Kidney (tissue), 14 donors: Measurements from ENCODE around the gene XYLT1. TPM values are rescaled to one million over a fixed set of nuclear protein-coding genes. Genes with fewer than 3 reads are reported as not detected.

Experiments
- DNase-seq, 5 donors: peaks; one replicate each; pipeline ENCODE4 v3.0.0-alpha.2; 2013 to 2020
- FAIRE-seq: peaks from 2 replicates; lab custom pipeline; 2012; peaks lifted over from hg19 to GRCh38; lab: Jason Lieb, UNC
- H3K27ac ChIP-seq, 2 donors: one replicate each; pipeline ENCODE4 v1.7.0; 2013; ENCODE audit warnings: low read depth in 2 of 2, low read length in 2 of 2, inconsistent platforms in 1 of 2
- H3K27me3 ChIP-seq: one replicate; pipeline ENCODE4 v1.7.1; 2013; ENCODE audit warnings: low read length, inconsistent platforms; ENCODE audit not compliant: control insufficient read depth, insufficient read depth
- H3K36me3 ChIP-seq, 3 donors: one replicate each; pipeline versions ENCODE4 v1.7.0 to v1.7.1; 2013; ENCODE audit warnings: low read length in 3 of 3, control low read depth in 1 of 3, inconsistent platforms in 1 of 3; ENCODE audit not compliant: insufficient read depth in 3 of 3, control insufficient read depth in 2 of 3
- H3K4me1 ChIP-seq, 3 donors: one replicate each; pipeline versions ENCODE4 v1.7.0 to v1.7.1; 2013; ENCODE audit warnings: low read length in 3 of 3, inconsistent platforms in 1 of 3, low read depth in 1 of 3; ENCODE audit not compliant: control insufficient read depth in 2 of 3, insufficient read depth in 2 of 3
- H3K4me3 ChIP-seq, 3 donors: one replicate each; pipeline versions ENCODE4 v1.7.0 to v1.8.1; 2013; ENCODE audit warnings: low read length in 3 of 3, control low read depth in 1 of 3, inconsistent platforms in 1 of 3
- H3K9ac ChIP-seq, 3 donors: one replicate each; pipeline versions ENCODE4 v1.7.0 to v1.7.1; 2013; ENCODE audit warnings: low read length in 3 of 3, control low read depth in 1 of 3, inconsistent platforms in 1 of 3
- H3K9me3 ChIP-seq, 3 donors: one replicate each; pipeline versions ENCODE4 v1.7.0 to v1.7.1; 2013; ENCODE audit warnings: low read length in 3 of 3, control low read depth in 1 of 3, inconsistent platforms in 1 of 3; ENCODE audit not compliant: control insufficient read depth in 2 of 3, insufficient read depth in 1 of 3
- intact Hi-C: fragments of 100-400 bp; cut with DNase I; formaldehyde crosslinking; loops from one replicate; pipeline ENCODE4 v1.11.1; 2022
- polyA plus RNA-seq: library from polyadenylated mRNA; stranded (reverse); fragments of 350-450 nt; fragmentation: Illumina TruSeq; extraction: RNeasy Lipid Tissue Mini Kit (QIAGEN cat#74804); gene quantifications from one replicate; pipeline ENCODE4 v1.2.3, GENCODE V29; 2014; ENCODE audit warnings: low read depth, low replicate concordance; ENCODE audit not compliant: insufficient read depth
- total RNA-seq: library from RNA; stranded (reverse); fragmentation: NEBNext Ultra II Directional; extraction: Animal tissue kit (Norgen Biotek cat#: 25700); gene quantifications from one replicate; pipeline ENCODE4 v1.2.1, GENCODE V29; 2021
- TF ChIP-seq, protein P1 (sequence below): IDR thresholded peaks from 3 replicates; pipeline ENCODE4 v1.5.1; 2012; ENCODE audit warnings: mild to moderate bottlenecking, moderate library complexity, borderline replicate concordance; ENCODE audit not compliant: insufficient read depth; ENCODE audit errors: extremely low read depth
- donor health status: control.
- donor health status: control.
- donor health status: control.
- donor health status: control.
- donor health status: control.
- donor health status: DM: yes; HTN: yes; CAD: no.
- donor health status: Normal renal cell carcinoma (clear cell type).

Gene XYLT1
- total and polyA plus RNA-seq, 2 donors from 2014 or later = 0.52 to 7.6 TPM

DNA sequence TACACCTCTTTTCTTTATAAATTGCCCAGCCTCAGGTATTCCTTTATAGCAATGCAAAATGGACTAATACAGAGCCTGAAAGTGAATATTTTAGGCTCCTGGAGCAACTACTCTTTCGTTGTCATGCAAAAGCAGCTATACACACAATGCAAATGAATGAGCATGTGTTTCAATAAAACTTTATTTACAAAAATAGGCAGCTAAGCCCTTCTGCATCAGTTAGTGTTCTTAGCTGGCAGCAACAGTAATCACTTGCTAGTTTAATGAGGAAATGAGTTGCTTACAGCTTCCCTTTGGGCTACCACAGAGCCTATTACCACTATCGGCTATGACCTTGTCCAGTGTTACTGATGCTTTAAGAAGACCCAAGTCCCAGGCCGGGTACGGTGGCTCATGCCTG, 402.9 kb downstream of the XYLT1 start:
- TF ChIP-seq, protein P1, sequence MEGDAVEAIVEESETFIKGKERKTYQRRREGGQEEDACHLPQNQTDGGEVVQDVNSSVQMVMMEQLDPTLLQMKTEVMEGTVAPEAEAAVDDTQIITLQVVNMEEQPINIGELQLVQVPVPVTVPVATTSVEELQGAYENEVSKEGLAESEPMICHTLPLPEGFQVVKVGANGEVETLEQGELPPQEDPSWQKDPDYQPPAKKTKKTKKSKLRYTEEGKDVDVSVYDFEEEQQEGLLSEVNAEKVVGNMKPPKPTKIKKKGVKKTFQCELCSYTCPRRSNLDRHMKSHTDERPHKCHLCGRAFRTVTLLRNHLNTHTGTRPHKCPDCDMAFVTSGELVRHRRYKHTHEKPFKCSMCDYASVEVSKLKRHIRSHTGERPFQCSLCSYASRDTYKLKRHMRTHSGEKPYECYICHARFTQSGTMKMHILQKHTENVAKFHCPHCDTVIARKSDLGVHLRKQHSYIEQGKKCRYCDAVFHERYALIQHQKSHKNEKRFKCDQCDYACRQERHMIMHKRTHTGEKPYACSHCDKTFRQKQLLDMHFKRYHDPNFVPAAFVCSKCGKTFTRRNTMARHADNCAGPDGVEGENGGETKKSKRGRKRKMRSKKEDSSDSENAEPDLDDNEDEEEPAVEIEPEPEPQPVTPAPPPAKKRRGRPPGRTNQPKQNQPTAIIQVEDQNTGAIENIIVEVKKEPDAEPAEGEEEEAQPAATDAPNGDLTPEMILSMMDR = no peak
- Histone ChIP-seq H3K9me3 (no peaks in the 10 kb centered on the region), H3K27ac (no peak overlapping the region), H3K4me3 (no peak overlapping the region), H3K9ac (no peak overlapping the region), H3K36me3 (no peaks in the 10 kb centered on the region), H3K4me1 (no peaks in the 10 kb centered on the region), H3K27me3 (no peaks in the 10 kb centered on the region)
- intact Hi-C loops = loop anchor here (10.0 kb wide), 1 partner anchor 227 kb away; no protein-coding TSS in a partner anchor
- no peak for DNase-seq
- FAIRE-seq = no peak

DNA sequence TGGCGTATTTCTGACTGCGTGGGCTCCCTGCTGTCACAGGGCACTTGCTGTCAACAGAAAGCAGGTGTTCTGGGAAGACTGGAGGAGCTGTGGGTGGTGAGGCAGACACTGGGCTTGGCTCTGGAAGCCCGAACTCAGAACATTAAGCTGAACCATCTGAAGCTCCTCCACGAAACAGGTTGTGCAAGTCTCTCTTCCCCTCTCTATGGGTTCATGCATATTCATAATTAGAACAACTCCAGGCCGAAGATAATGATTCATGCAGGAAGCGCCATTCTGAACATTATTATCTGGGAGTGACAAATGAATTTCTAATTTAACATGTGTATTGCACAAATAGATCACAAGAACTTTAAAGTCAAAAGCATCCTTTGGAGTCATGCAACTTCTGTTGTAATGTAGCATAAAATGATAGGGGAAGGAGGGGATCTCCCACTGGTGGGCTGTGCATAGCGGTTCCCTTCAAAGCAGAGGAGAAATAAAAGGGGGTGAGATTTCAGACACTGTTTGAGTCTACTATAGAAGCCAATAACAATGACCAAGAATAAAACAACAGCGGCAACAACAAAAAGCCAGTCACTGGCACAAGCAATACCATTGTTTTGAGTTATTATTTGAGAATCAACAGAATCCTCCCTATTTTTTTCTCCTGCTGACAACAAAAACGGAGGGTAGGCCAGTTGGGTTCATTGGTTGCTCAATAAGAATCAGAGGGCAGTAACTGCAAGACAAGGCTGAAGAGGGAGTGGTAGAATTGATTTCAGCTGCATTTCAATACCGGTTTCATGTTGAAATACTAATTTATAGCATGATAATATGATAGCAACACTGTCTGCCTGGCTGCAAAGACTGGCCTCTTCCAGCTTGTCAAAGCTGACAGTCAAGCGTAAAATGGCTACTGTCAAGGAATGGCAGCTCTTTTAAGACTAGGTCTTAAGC, 407.3 kb downstream of the XYLT1 start:
- intact Hi-C loops = loop anchor here (10.0 kb wide), 1 partner anchor 231 kb away; no protein-coding TSS in a partner anchor
- no peak for DNase-seq

DNA sequence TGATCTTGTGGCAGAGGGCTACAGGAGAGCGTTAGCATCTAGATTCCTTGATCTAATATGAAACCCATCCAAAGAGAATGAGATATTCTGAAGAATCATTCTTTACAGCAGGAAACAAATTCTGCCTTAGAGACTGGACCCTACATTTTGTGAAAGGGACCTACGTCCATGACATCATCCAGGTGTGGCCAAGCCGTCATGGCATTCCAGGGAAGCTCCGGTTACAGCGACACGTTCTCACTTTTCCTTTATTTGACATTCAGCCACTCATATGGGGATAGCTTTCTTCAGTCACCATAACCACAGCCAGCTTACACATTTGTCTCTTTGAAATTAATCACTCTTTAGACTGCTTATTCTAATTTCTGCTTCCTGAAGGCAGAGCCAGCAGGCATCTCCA, 408.1 kb downstream of the XYLT1 start:
- no peaks in the 10 kb centered on the region for H3K36me3 ChIP-seq
- TF ChIP-seq, protein P1 = no peak
- H3K4me1 ChIP-seq = no peaks in the 10 kb centered on the region
- no peaks in the 10 kb centered on the region for H3K27me3 ChIP-seq
- no peak for DNase-seq
- H3K4me3 ChIP-seq = no peak overlapping the region
- no peak overlapping the region for H3K27ac ChIP-seq
- intact Hi-C loops = loop anchor here (10.0 kb wide), 1 partner anchor 232 kb away; no protein-coding TSS in a partner anchor
- H3K9me3 ChIP-seq = no peaks in the 10 kb centered on the region
- no peak overlapping the region for H3K9ac ChIP-seq
- no peak for FAIRE-seq

More for the DNA sequence above, 407.3 kb downstream of the XYLT1 start:
- Histone ChIP-seq H3K9ac (no peak overlapping the region), H3K4me3 (no peak overlapping the region), H3K4me1 (no peaks in the 10 kb centered on the region), H3K36me3 (no peaks in the 10 kb centered on the region), H3K27ac (no peak overlapping the region), H3K27me3 (no peaks in the 10 kb centered on the region), H3K9me3 (no peaks in the 10 kb centered on the region)
- TF ChIP-seq, protein P1 = no peak
- FAIRE-seq = no peak
